Measurements from ENCODE around the gene DLK1.

GRCh38 chr14:100684154-100684553 lies 42.5 kb upstream of the DLK1 start:
- TF ChIP-seq CTCF (conservative IDR thresholded peaks at IDR 0.05): no peak
- TF ChIP-seq ZFX (IDR thresholded peaks at IDR 0.05): no peak
